ENCODE results near the gene F3.

- TF ChIP-seq MAX (IDR thresholded peaks at IDR 0.05): no peak
- no peak for TF ChIP-seq CTCF (IDR thresholded peaks at IDR 0.05; ENCODE audit: low read depth, low read length, missing input control)
- no peak for TF ChIP-seq EGR1 (IDR thresholded peaks at IDR 0.05; ENCODE audit: low read depth in 2 of 2)
- no peak for TF ChIP-seq JUND (IDR thresholded peaks at IDR 0.05)
- TF ChIP-seq REST (IDR thresholded peaks at IDR 0.05): no peak
- no peak for TF ChIP-seq GABPA (IDR thresholded peaks at IDR 0.05 in 1 of 2, conservative IDR thresholded peaks at IDR 0.05 in 1 of 2)
- TF ChIP-seq SP1 (IDR thresholded peaks at IDR 0.05): no peak
- no peak for TF ChIP-seq ATF3 (IDR thresholded peaks at IDR 0.05)
- TF ChIP-seq ZBTB33 (IDR thresholded peaks at IDR 0.05): no peak
- TF ChIP-seq YY1 (IDR thresholded peaks at IDR 0.05): no peak
Observed at GRCh38 chr1:94579876-94580294, 38.3 kb upstream of the F3 start.

Measured in liver (tissue), 3 donors.